ENCODE results near the gene PSME4.
"Not testable (repeated sequence)": the region's sequence is repeated elsewhere in the genome, so short reads cannot be mapped to it uniquely, and the experiment has no call there.

PSME4 gene

GRCh38 chr2:53964987-53965687, 5.7 kb downstream of the PSME4 start:
- DNase-seq = no peak

DNA sequence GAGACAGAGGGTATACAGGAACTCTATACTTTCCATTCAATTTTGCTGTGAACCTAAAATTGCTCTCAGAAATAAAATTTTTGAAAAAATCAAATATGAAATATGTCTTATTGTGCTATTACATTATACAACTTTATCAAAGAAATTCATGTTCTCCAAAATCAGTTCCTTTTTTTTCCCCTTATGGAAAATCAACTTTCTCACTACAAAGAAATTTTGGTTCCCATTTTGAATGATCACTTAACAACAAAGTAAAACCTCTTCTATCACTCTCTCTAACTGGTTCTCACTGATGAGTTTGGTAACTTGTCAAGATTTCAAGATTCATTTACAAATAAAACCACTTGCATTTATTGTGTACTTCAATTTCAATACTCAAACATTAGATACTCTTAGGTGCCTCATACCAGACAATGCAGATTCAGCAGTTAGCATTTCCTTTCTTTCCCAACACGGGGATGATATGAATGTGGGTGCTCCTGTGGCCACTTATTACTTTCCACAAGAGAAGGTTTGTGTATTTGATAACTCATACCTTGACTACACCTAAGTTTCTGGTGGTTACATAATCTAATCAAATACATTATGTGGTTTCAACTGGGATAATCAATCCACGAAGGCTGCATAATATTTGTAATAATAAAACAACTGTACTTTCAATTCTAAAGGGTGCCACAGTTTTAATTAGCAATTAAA, 6.4 kb downstream of the PSME4 start:
- DNase-seq = no peak

- not testable (repeated sequence) for DNase-seq
Measured at GRCh38 chr2:53961478-53962216, 9.1 kb downstream of the PSME4 start.

- DNase-seq = no peak
Measured at GRCh38 chr2:53960476-53960875, 10.3 kb downstream of the PSME4 start.

DNA sequence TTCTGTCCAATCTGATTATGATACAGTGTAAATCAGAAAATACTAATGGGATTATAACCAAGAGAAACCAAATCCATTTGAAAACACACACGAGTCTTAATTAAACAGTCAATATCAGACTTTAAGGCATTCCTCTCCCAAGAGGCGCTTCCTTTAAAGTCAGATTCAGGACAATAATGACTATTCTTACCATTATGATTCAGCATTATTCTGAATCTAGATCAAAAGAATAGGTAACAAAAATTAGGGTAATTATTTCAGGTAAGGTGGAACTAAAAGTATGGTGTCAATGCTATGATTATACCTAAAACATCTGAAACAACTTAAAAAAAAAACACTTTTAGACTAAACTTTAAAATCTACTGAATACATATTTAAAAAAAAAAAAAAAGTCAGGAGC, 12.3 kb downstream of the PSME4 start:
- no peak for DNase-seq

DNA sequence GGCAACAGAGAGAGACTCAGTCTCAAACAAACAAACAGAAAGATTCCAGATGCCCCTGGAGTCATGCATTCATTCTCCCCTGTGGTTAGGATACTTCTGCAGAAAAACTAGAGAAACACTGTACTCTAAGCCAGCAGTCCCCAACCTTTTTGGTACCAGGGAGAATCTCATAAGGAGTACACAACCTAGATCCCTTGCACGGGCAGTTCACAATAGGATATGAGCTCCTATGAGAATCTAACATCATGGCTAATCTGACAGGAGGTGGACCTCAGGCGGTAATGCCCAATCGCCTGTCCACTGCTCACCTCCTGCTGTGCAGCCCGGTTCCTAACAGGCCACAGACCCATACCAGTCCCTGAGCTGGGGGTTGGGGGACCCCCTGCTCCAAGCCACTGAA, 18.3 kb downstream of the PSME4 start:
- DNase-seq = no peak

GRCh38 chr2:53949457-53949856, 21.3 kb downstream of the PSME4 start:
- DNase-seq = no peak

- no peak for DNase-seq
Measured at GRCh38 chr2:53945538-53945937, 25.3 kb downstream of the PSME4 start.

GRCh38 chr2:53944542-53944941, 26.3 kb downstream of the PSME4 start:
- DNase-seq = no peak

DNA sequence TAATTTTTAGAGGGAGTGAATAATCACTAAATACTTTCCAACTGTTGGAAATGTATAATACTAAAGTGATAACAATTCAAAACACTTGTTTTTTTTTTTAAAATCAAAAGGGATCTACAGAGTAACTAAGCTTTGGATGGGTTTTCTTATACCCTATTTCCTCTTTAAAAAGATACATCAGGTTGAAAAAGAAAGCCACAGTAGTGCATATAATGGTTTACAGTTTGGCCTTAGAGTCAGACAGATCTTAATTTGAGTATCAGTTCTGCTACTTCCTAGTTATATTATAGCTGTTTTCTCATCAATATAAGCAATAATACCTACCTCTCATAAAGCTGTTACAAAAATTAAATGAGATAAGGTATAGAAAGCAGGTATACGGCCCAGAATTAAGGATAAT, 28.5 kb downstream of the PSME4 start:
- no peak for DNase-seq

GRCh38 chr2:53941749-53942148, 29.0 kb downstream of the PSME4 start:
- DNase-seq = no peak

DNA sequence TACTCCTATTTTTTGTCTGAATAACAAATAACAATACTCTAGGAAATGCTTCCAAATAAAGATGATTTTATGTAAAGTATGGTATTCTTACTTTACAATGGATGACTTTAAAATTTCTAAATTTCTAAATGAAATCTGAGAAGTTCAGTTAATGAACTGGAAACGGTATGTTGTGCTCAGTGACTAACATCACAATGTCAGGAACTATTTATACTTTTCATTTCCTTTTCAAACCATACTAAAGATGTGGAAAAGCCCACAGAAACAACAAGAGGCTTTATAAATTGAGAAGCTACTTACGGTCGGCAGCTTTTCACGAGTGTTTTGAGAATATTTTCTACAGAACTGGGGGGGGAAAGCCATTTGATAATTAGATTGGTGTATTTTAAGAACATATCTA, 31.1 kb downstream of the PSME4 start:
- no peak for DNase-seq

- no peak for DNase-seq
Measured at GRCh38 chr2:53938904-53939303, 31.9 kb downstream of the PSME4 start.

- DNase-seq = no peak
Measured at GRCh38 chr2:53933329-53933728, 37.5 kb downstream of the PSME4 start.

DNA sequence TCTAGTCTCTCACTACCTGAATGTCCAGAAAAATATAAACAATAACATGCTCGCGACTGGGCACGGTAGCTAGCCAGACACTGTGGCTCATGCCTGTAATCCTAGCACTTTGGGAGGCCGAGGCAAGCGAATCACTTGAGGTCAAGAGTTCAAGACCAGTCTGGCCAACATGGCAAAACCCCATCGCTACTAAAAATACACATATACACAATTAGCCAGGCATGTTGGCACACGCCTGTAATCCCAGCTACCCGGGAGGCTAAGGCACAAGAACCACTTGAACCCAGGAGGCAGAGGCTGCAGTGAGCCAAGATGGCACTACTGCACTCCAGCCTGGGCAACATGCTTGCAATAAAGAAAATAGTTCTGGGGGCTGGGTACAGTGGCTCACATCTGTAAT, 44.5 kb downstream of the PSME4 start:
- not testable (repeated sequence) for DNase-seq

GRCh38 chr2:53913721-53914120, 57.1 kb downstream of the PSME4 start:
- DNase-seq = no peak

GRCh38 chr2:53911434-53912189, 59.2 kb downstream of the PSME4 start:
- DNase-seq = no peak

DNA sequence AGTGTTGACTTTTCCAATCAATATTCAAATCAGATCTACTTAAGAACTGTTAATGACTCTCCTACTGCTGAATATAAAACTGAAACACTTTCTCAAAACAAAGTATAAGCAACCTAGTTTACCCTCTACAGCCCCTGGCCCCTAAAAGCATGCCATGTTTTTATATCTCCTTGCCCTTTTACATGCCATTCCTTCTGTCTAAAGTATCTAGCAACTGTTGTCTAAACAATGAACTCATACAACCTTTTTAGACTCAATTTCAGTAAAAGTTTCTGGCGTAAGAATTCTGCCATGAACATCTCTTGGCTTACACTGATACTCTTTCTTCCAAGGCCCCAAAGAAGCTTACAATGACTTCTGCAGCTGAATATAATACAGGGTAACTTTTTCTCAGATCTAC, 63.2 kb downstream of the PSME4 start:
- DNase-seq = no peak

GRCh38 chr2:53905396-53905795, 65.4 kb downstream of the PSME4 start:
- DNase-seq = no peak

DNA sequence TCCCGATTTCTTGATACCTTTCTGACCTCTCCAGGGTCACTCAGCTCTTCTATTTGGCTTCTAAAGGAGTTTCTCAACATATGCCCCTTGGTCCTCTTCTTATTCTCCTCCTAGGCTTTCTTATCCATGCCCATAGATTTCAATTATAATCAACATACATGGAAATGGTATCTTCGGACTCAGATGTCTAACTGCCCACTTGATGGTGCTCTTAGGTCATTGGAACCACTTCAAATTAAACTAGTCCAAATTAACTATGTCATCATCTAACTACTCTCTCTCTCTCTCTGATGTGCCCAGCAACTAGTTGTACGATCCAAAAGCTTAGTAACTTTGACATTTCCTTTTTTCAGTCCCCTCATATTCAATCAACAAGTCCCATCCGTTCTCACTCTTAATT, 67.8 kb downstream of the PSME4 start:
- no peak for DNase-seq

GRCh38 chr2:53901192-53901591, 69.6 kb downstream of the PSME4 start:
- DNase-seq = no peak

DNA sequence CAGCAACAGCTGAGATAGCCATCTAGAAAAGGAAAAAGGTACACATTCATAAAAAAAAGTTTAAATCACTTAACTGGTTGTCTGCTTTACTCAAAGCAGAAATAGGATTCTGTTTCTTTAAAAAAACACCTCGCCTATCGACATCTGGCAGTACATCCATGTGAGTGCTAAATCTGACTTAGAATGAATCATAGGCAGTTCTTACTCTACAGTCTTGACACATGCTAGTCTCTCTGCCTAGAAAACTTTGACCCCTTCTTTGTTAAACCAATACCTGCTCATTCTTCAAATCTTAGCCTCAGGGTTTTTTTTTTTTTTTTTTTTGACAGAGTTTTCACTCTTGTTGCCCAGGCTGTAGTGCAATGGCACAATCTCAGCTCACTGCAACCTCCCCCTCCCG, 73.9 kb downstream of the PSME4 start:
- no peak for DNase-seq

Data from NCI-H1092 treated with DMSO at 0.1 percent for 48 hours (cell line).